GM18907 (cell line): ENCODE measurements around the gene S100A3.
"Not testable (repeated sequence)": the region's sequence is repeated elsewhere in the genome, so short reads cannot be mapped to it uniquely, and the experiment has no call there.

Experiments used
- ATAC-seq: cut with Tn5 transposase; IDR thresholded peaks from one replicate; pipeline ENCODE4 v1.9.1; 2021; ENCODE audit warnings: mild to moderate bottlenecking, moderate library complexity; ENCODE audit not compliant: unreplicated experiment

S100A3 gene, protein sequence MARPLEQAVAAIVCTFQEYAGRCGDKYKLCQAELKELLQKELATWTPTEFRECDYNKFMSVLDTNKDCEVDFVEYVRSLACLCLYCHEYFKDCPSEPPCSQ

DNA sequence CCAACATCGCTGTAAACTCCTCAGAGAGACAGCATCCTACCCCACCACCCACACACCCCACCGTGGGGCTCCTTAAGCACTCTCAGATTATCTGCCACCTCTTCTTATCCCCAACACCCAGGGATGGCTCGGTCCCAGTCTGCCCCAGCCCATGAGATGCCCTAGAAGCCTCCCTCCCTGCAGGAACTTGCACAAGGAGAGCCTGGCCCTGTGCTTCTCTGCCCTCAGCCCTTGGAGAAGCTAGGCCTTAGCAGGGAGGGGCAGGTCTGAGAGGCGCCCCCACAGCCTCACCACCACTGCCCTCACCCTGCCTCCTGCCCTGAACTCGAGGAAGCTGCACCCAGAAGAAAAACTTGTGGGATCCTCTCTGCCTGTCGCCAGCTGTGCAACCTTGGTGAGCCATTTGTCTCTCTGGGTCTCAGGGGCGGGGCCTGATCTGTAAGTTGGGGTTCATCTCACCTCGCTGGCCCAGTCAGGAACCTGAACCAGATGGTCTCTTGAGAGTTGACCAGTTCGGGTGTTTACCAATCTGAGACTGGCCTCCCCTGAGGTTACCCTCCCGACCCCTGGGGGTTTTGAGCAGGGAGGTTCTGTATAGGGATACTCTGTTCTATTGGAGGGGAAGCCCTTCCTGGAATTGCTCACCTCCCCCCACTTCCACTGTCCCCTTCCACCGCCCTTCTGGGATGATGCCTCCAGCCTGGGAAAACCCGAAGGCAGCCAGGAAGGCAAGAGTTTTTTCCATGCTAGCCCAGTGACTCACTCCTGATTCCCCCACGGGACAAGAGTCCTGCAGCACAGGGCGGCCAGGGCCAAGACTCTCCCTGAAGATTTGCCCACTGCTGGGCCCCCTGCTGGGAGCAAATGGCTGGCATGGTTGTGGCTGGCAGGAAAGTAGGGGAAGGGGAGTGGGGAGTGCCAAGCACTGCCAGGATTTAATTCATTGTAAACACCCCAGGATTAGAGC is at the start of gene S100A3:
Gene S100A3, minus strand, starts transcription at position 537 of the 967 bp plus-strand sequence. CDS start 773 bp downstream, outside the sequence.
- ATAC-seq = no peak

DNA sequence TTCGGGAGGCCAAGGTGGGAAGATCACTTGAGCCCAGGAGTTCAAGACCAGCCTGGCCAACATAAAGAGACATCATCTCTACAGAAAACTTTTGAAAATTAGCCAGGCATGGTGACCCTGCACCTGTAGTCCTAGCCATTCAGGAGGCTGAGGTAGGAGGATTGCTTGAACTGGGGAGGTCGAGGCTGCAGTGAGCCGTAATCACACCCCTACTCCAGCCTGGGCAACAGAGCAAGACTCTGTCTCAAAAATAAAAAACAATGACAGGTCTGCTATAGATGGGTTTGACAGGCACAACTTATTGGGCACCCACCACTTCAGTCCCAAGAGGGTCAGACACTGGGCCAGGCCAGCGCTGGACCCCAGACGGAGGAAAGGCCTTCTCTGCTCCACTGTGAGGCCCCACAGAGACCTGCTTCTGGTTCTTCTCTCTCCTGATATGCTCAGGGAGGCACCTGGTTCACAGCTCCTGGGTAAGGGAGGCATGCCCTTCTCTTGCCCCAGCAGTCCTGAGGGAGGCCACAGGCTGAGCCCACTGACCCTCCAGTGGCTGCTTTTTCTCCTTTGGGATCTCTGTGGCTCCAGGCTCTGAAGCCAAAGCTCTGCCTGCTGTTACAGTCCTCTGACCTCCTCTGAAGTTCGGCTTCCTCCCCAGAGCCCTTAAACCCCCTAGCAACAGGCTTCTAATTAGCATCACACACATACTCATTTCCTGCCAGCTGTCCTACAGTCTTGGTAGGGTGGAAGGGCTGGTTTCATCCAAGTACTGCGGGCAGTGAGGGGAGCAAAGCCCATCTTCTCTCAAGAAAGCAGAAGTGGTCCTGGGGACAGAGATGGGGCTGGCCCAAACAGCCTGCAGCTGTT is 49.5 kb upstream of the S100A3 start:
- peak; percentile 97 for ATAC-seq

DNA sequence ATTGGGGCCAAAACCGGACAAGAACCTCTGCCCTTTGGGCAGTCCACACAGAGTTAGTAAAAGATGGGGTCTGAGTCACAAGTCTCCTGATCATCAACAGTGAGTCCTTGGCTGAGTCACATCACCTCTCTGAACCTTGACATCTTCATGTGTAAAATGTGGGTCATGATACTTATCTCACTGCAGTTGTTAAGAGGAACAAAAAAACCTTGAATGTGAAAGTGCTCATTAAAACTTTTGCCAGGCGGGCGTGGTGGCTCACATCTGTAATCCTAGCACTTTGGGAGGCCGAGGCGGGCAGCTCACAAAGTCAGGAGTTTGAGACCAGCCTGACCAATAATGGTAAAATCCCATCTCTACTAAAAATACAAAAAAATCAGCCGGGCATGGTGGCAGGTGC is 48.1 kb upstream of the S100A3 start:
- ATAC-seq = no peak

DNA sequence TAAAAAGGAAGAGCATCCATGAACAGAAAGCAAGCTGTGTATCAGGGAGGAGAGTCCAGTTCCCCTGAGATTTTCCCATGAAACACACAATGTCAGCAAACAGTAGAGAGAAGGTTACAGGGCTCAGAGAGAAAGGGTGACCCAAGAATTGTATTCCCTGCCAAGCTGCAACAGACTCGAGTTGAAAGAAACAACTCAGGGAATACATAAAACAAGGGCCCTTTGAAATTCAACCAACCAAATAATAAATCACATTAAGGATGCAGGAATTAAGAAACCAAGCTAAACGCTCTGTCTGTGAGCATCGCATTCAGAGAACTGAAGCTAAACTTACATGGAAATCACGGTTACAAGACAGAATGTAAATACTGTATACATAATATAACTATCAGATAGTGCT is 43.7 kb upstream of the S100A3 start:
- ATAC-seq = no peak

DNA sequence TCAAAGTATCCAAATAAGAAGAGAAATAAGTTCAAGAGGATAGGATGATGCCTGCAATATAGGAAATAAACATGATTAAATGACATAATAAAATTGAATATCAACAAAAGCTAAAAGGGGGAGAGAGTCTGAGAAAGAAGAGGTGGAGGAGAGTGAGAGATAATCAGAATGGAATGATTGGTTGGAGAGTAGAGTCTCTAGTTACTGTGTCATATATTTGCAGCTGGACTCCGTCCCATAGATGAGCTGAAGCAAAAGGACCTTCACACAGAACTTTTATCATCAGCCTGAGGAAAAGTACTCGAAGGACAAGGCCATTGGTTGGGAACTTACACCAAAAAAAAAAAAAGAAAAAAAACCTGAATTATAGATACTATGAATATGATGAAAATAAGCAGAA is 39.4 kb upstream of the S100A3 start:
- no peak for ATAC-seq

DNA sequence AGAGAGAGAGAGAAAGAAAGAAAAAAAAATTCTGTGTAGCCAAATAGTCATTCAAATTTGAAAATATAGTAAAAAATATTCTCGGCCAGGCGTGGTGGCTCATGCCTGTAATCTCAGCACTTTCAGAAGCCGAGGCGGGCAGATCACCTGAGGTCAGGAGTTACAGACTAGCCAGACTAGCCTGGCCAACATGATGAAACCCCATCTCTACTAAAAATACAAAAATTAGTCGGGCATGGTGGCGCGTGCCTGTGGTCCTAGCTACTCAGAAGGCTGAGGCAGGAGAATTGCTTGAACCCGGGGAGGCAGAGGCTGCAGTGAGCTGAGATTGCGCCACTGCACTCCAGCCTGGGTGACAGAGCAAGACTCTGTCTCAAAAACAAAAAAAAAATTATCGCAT is 39.0 kb upstream of the S100A3 start:
- not testable (repeated sequence) for ATAC-seq

DNA sequence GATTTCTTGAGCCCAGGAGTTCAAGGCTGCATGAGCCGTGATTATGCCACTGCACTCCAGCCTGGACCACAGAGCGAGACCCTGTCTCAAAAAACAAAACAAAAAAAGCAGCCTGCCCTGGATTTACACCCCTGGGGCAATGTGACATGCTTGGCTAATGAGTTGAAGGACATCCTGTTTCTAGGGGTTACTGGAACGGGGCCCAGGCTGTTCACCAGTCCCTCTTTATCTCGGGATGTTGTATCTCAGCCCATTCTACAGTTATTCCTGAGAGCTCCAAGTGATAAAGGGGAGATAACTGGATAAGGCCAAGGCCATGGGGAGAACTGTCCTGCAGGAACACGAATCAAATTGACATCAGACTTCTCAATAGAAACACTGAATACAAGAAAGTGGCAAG is 38.3 kb upstream of the S100A3 start:
- no peak for ATAC-seq

DNA sequence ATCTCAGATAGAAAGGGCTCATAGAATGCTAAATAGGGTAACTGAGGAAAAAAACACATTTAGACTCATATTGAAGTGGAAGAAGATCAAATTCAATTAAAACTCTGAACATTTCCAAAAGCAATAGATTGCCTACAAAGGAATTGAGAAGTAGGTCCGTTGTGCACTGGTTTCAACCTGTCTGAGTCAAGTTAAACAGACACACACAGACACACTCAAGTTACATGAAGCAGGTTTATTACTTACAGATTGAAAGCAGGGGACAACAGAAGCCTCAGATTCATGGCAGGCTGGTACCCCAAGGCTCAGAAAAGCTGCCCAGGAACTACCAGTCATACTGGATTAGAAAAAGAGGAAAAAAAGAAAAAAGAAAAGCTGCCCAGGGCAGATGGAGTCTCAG is 37.3 kb upstream of the S100A3 start:
- ATAC-seq = no peak

DNA sequence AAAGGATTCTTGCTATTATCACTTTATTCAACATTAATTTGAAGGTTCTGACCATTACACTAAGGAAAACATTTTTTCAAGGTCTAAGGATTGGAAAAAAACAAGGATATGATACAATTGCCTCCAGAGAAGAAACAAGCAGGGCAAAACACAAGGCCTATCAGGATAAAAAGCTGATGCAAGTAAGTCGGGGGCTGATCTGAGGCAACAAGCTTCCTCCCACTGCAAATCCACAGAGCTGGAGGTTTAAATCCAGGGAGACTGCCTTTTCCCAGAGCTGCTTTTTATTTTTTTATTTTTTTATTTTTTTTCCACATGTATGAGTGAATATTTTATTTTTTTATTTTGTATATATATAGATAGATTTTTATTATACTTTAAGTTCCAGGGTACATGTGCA is 35.9 kb upstream of the S100A3 start:
- ATAC-seq = no peak

DNA sequence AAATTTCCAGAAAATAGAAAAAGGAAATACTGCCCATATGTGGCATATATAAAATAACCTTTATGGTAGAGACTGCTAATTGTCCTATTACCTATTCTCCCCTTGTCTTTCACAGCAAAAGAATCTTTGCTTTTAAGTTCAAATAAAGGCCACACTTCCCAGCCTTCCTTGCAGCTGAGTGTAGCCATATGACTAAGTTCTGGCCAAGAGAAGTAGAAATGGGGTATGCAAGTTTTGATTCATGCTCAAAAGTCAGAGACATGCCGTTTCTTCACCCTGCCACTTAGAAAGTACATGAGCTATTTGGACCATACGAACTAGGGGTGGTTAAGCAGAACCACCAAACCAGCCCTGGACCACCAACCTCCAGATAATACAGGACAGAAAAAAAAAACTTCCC is 34.9 kb upstream of the S100A3 start:
- no peak for ATAC-seq

DNA sequence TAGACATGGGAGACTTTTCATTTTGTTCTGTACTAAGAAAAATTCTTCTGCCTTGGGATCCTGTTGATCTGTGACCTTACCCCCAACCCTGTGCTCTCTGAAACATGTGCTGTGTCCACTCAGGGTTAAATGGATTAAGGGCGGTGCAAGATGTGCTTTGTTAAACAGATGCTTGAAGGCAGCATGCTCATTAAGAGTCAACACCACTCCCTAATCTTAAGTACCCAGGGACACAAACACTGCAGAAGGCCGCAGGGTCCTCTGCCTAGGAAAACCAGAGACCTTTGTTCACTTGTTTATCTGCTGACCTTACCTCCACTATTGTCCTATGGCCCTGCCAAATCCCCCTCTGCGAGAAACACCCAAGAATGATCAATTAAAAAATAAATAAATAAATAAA is 34.5 kb upstream of the S100A3 start:
- not testable (repeated sequence) for ATAC-seq

DNA sequence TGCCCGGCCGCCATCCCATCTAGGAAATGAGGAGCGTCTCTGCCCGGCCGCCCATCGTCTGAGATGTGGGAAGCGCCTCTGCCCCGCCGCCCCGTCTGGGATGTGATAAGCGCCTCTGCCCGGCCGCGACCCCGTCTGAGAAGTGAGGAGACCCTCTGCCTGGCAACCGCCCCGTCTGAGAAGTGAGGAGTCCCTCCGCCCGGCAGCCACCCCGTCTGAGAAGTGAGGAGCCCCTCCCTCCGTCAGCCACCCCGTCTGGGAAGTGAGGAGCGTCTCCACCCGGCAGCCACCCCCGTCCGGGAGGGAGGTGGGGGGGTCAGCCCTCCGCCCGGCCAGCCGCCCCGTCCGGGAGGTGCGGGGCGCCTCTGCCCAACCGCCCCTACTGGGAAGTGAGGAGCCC is 33.8 kb upstream of the S100A3 start:
- ATAC-seq = not testable (repeated sequence)

DNA sequence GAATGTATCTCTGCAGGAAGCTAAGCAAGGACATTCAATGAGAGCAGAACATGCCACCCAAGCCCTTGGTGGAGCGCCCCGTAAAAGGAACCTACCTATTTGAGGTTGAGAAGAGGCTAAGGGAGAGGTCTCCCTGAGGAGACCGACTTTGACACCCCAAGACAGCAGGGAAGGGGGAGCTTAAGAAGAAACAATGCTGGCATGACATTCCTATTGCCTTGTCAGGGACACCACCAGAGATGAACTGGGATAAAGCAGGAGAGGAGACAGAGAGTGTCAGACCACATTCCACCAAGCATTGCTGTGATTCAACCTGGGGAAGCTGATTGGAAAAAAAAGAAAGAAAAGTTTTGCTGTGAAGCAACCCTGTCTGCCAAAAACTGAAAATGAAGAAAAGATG is 29.9 kb upstream of the S100A3 start:
- no peak for ATAC-seq

DNA sequence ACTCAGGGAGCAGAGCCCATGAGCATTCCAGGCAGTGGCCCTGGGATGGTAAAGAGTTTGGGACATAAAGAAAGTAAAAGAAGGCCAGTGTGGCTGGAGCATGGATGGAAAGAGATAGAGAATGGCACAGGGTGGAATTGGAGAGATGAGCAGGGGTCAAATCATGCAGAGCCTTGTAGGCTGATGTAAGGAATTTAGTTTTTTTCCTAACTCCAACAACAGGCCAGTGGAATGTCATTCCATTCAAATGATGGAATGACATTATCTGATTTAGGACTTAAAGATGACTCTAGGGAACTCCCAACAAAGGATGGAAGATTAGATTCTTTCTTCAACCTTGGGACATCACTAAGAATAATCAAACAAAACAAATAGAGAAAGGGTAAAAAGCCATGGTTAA is 29.4 kb upstream of the S100A3 start:
- no peak for ATAC-seq

DNA sequence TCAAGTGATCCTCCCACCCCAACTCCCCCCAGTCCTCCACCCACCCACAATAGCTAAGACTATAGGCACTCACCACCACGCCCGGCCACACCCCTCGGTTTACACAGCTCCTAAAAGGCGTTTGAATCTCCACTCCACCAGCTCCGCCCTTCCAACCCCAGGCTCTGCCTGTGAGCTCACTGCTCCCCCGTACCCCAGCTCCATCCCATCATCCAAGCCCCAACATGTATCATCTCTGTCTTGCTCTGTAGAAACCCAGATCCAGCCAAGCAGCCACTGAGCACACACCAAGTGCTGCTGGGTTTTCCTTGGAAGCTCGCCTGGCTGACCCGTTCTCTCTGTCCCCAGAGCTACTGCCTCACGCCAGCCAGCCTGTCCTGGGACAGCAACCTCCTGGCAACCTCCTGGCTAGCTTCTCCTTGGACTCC is 28.6 kb upstream of the S100A3 start:
- ATAC-seq = no peak

DNA sequence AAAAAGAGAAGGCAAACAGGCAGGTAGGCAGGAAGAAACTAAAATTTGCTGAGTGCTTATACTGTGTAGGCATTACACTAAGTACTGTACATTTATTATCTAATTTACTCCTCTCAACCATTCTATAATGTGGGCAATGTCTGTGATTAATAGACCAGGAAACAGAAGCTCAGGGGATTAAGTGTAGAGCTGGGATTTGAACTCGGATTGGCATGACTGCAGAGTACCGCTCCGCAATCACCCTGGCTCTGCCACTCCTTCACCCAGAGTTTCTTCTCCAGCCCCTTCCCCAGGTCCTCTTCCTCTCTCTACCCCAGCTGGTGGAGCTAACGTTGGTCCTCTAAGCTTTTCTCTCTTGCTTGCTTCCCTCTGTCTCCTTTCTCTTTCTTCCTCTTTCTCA is 28.1 kb upstream of the S100A3 start:
- no peak for ATAC-seq

DNA sequence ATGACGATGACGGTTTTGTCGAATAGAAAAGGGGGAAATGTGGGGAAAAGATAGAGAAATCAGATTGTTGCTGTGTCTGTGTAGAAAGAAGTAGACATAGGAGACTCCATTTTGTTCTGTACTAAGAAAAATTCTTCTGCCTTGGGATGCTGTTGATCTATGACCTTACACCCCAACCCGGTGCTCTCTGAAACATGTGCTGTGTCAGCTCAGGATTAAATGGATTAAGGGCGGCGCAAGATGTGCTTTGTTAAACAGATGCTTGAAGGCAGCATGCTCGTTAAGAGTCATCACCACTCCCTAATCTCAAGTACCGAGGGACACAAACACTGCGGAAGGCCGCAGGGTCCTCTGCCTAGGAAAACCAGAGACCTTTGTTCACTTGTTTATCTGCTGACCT is 26.4 kb upstream of the S100A3 start:
- ATAC-seq = not testable (repeated sequence)

DNA sequence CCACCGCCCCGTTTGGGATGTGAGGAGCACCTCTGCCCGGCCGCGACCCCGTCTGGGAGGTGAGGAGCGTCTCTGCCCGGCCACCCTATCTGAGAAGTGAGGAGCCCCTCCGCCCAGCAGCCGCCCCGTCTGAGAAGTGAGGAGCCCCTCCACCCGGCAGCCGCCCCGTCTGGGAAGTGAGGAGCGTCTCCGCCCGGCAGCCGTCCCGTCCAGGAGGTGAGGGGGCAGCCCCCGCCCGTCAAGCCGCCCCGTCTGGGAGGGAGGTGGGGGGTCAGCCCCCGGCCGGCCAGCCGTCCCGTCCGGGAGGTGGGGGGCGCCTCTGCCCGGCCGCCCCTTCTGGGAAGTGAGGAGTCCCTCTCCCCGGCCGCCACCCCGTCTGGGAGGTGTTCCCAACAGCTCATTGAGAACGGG is 26.0 kb upstream of the S100A3 start:
- ATAC-seq = not testable (repeated sequence)

DNA sequence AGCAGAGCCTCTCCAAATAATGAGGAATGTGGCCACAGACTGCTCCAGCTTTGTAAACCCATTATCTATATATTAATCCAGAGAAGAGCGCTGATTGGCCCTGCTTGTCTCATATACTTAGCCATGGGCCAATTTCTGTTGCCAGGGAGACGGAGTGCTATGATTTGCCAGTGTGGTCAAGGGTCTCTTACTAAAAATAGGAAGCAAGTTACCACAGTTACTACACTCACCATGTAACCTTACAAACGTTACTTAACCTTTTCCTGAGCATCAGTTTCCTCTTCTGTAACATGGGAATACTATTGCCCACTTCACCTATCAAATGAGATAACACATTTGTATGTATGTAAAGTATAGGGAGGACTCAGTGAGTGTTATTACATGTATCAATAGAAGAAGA is 24.3 kb upstream of the S100A3 start:
- ATAC-seq = no peak

DNA sequence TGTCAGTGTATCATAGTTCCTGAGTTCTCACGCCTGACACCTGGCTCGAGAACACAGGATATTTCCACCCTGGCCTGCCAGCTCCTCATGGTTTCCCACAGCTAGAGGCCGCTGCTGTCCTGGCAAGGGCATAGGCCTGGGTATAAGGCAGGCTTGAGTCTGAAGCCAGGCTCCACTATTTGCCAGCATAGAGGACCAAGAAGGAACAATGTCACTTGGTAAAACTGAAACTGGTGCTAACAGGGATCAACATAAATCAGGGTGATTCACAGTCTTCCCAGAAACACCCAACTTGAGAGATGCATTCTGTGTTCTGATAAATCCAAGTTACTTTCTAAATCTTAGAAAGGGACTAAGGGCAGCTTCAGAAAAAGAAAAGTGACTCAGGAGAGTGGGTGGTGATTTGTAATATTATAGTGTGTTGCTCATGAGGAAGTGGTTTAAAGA is 23.5 kb upstream of the S100A3 start:
- peak; percentile 69 for ATAC-seq

DNA sequence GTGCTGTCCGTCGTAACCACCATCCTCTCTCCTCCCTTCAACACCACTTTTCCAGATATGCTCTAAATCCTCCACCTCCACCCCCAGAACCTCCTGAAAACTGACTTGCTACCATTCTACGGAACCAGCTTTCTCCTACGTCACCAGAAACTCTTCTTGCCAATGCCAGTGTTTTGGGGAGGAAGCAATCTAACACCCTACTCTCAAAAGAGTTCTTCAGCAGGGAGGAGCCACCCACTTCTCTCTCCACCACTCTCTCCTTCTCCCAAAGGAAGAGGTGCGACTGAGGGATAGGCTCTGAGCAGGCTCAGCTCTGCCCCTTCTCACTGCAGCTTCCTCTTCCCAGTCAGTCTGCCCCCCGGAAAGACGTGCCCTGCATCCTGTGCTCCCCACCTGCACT is 22.6 kb upstream of the S100A3 start:
- no peak for ATAC-seq
